Activated naive CD8-positive, alpha-beta T cell treated with anti-CD3 and anti-CD28 coated beads, Interleukin-2, amount 50 U/mL, for 16 hours (primary cell): ENCODE data around the gene CACNA1S.

Experiments used
- DNase-seq: peaks from one replicate; pipeline ENCODE4 v3.0.0-alpha.2; 2020; ENCODE audit warnings: low read depth, low spot score

The CACNA1S gene

GRCh38 chr1:201140235-201140940 lies 28.2 kb upstream of the CACNA1S start:
- no peak for DNase-seq

GRCh38 chr1:201139756-201140155 lies 27.5 kb upstream of the CACNA1S start:
- no peak for DNase-seq

- no peak for DNase-seq
Measured at GRCh38 chr1:201139306-201139705, 27.1 kb upstream of the CACNA1S start.

- no peak for DNase-seq
Measured at GRCh38 chr1:201138311-201138840, 26.1 kb upstream of the CACNA1S start.

- no peak for DNase-seq
Measured at GRCh38 chr1:201137579-201138310, 25.5 kb upstream of the CACNA1S start.

GRCh38 chr1:201137024-201137392 lies 24.8 kb upstream of the CACNA1S start:
- DNase-seq: no peak

- DNase-seq: no peak
Measured at GRCh38 chr1:201136355-201137023, 24.3 kb upstream of the CACNA1S start.

GRCh38 chr1:201134405-201134804 lies 22.2 kb upstream of the CACNA1S start:
- no peak for DNase-seq

GRCh38 chr1:201131398-201131797 lies 19.2 kb upstream of the CACNA1S start:
- DNase-seq: no peak

GRCh38 chr1:201128962-201129361 lies 16.7 kb upstream of the CACNA1S start:
- DNase-seq: no peak

GRCh38 chr1:201128476-201128875 lies 16.2 kb upstream of the CACNA1S start:
- DNase-seq: no peak

- DNase-seq: no peak
Measured at GRCh38 chr1:201127755-201128455, 15.7 kb upstream of the CACNA1S start.

GRCh38 chr1:201126832-201127754 lies 14.9 kb upstream of the CACNA1S start, which contains the start of gene ASCL5:
TSS of gene ASCL5 (minus strand) at chr1:201127184. CDS start at chr1:201115372, 11,812 bp downstream.
- no peak for DNase-seq

GRCh38 chr1:201126463-201126831 lies 14.2 kb upstream of the CACNA1S start:
- no peak for DNase-seq

GRCh38 chr1:201125800-201126199 lies 13.6 kb upstream of the CACNA1S start:
- no peak for DNase-seq

GRCh38 chr1:201125019-201125418 lies 12.8 kb upstream of the CACNA1S start:
- no peak for DNase-seq

- DNase-seq: no peak
Measured at GRCh38 chr1:201123866-201124265, 11.6 kb upstream of the CACNA1S start.

- no peak for DNase-seq
Measured at GRCh38 chr1:201122321-201122957, 10.2 kb upstream of the CACNA1S start.

GRCh38 chr1:201119206-201120197 lies 7.3 kb upstream of the CACNA1S start:
- no peak for DNase-seq
